Endothelial cell of umbilical vein (primary cell): Measurements from ENCODE around the gene PRKAR1A. TPM values are rescaled to one million over a fixed set of nuclear protein-coding genes. Genes with fewer than 3 reads are reported as not detected.

Source experiments
- BruUV-seq: library from RNA; stranded (reverse); fragments of 400-500 nt; replicated peaks from 2 replicates; lab custom pipeline; 2021; lab: Mats Ljungman, UMichigan
- CTCF ChIA-PET: fragments of 300-600, 350-600 bp; sonication (Branson Sonifier 250); formaldehyde crosslinking; loops from one replicate; lab custom pipeline; 2021; ENCODE audit warnings: antibody characterized with exemption, inconsistent platforms; lab: Charles Lee
- POLR2A ChIA-PET: fragments of 300-600, 350-600 bp; sonication (Branson Sonifier 250); formaldehyde crosslinking; loops from one replicate; lab custom pipeline; 2021; ENCODE audit warnings: antibody characterized with exemption, inconsistent platforms; lab: Charles Lee
- DNase-seq: peaks from one replicate; pipeline ENCODE4 v3.0.0-alpha.2; 2011; ENCODE audit warnings: low read depth, low spot score
- FAIRE-seq: peaks from 2 replicates; lab custom pipeline; 2011; peaks lifted over from hg19 to GRCh38; lab: Jason Lieb, UNC
- H2AFZ ChIP-seq: 2 replicates; pipeline ENCODE4 v1.6.0; 2012; ENCODE audit warnings: low read depth, low read length, control low read depth, inconsistent platforms
- H3K27ac ChIP-seq: 2 replicates; pipeline ENCODE4 v1.5.1; 2011; ENCODE audit warnings: low read depth, mild to moderate bottlenecking, control low read depth, low read length, moderate library complexity; ENCODE audit not compliant: insufficient read depth
- H3K27me3 ChIP-seq, 2 experiments: 2 replicates each; pipeline versions ENCODE4 v1.6.0 to v1.6.1; 2011; ENCODE audit warnings: low read length in 2 of 2, mixed read lengths in 1 of 2; ENCODE audit not compliant: control insufficient read depth in 2 of 2, insufficient read depth in 2 of 2
- H3K36me3 ChIP-seq, 2 experiments: 2 replicates in 1 of 2; 3 replicates in 1 of 2; pipeline ENCODE4 v1.5.1; 2011; ENCODE audit warnings: low read length in 2 of 2, mild to moderate bottlenecking in 1 of 2, moderate library complexity in 1 of 2; ENCODE audit not compliant: control insufficient read depth in 2 of 2, insufficient read depth in 2 of 2; ENCODE audit errors: extremely low read depth in 1 of 2
- H3K4me1 ChIP-seq: 3 replicates; pipeline ENCODE4 v1.5.1; 2011; ENCODE audit warnings: mild to moderate bottlenecking, low read length; ENCODE audit not compliant: control insufficient read depth, insufficient read depth; ENCODE audit errors: extremely low read depth
- H3K4me2 ChIP-seq: 2 replicates; pipeline ENCODE4 v1.6.1; 2011; ENCODE audit warnings: low read length, control low read depth, mixed read lengths; ENCODE audit not compliant: insufficient read depth
- H3K4me3 ChIP-seq, 3 experiments: fragments of 200-600 bp in 1 of 3; sonication (generic), shearing (Covaris generic) in 1 of 3; replicated peaks in 1 of 3; 2 replicates each; pipeline ENCODE4 v1.5.1; 2011 to 2016; ENCODE audit warnings: control low read depth in 3 of 3, low read length in 3 of 3, mild to moderate bottlenecking in 2 of 3, inconsistent platforms in 1 of 3, low read depth in 1 of 3, moderate library complexity in 1 of 3; ENCODE audit not compliant: insufficient read depth in 1 of 3
- H3K79me2 ChIP-seq: 2 replicates; pipeline ENCODE4 v1.6.0; 2012; ENCODE audit warnings: low read length, inconsistent platforms; ENCODE audit not compliant: control insufficient read depth, insufficient read depth
- H3K9ac ChIP-seq: replicated peaks from 2 replicates; pipeline ENCODE3; 2011; ENCODE audit warnings: low read length, control low read depth; ENCODE audit not compliant: insufficient read depth; ENCODE audit errors: extremely low read depth
- H3K9me1 ChIP-seq: replicated peaks from 3 replicates; pipeline ENCODE4 v1.6.0; 2011; ENCODE audit warnings: mild to moderate bottlenecking, low read length; ENCODE audit not compliant: control insufficient read depth, insufficient read depth; ENCODE audit errors: extremely low read depth
- H3K9me3 ChIP-seq: replicated peaks from 2 replicates; pipeline ENCODE4 v1.5.1; 2012; ENCODE audit warnings: low read length, inconsistent platforms; ENCODE audit not compliant: control insufficient read depth, insufficient read depth
- H4K20me1 ChIP-seq: replicated peaks from 2 replicates; pipeline ENCODE3; 2011; ENCODE audit warnings: mild to moderate bottlenecking, low read length; ENCODE audit not compliant: control insufficient read depth, insufficient read depth; ENCODE audit errors: extremely low read depth
- EZH2 ChIP-seq: IDR thresholded peaks from 2 replicates; pipeline ENCODE4 v1.6.1; 2012; ENCODE audit warnings: borderline replicate concordance, low read depth, mild to moderate bottlenecking, moderate library complexity, low read length, inconsistent platforms; ENCODE audit not compliant: severe bottlenecking
- FOS ChIP-seq: IDR thresholded peaks from 2 replicates; pipeline ENCODE4 v1.6.1; 2011; ENCODE audit warnings: mild to moderate bottlenecking, low read length, moderate library complexity, borderline replicate concordance; ENCODE audit not compliant: insufficient read depth
- GATA2 ChIP-seq: IDR thresholded peaks from 2 replicates; pipeline ENCODE4 v1.7.0; 2011; ENCODE audit warnings: low read depth, mild to moderate bottlenecking, moderate library complexity, mixed read lengths, low read length; ENCODE audit not compliant: insufficient read length, insufficient read depth
- JUN ChIP-seq: IDR thresholded peaks from 2 replicates; pipeline ENCODE4 v1.6.1; 2011; ENCODE audit warnings: borderline replicate concordance, low read depth; ENCODE audit not compliant: insufficient read length, insufficient read depth
- MYC ChIP-seq: IDR thresholded peaks from one replicate; pipeline ENCODE4 v1.6.1; 2011; ENCODE audit warnings: mild to moderate bottlenecking, low read depth, low read length
- POLR2A ChIP-seq: IDR thresholded peaks from 2 replicates; pipeline ENCODE4 v1.6.1; 2012; ENCODE audit warnings: low read depth, mild to moderate bottlenecking, control low read depth, low read length
- POLR2AphosphoS5 ChIP-seq: IDR thresholded peaks from 2 replicates; pipeline ENCODE4 v1.6.1; 2012; ENCODE audit warnings: low read depth, mild to moderate bottlenecking, control low read depth, low read length, moderate library complexity; ENCODE audit not compliant: insufficient read depth
- dilution Hi-C: fragments of 300-500 bp; cut with MboI; formaldehyde crosslinking; loops from one replicate; pipeline ENCODE4 v1.15.0; 2019; ENCODE audit warnings: low sequenced_read_pairs; ENCODE audit not compliant: extremely low pct_ligation_motif_present
- intact Hi-C: fragments of 100-400 bp; cut with micrococcal nuclease; formaldehyde crosslinking; loops from one replicate; pipeline ENCODE4 v1.10.0; 2022
- polyA plus RNA-seq, 4 experiments: library from polyadenylated mRNA; depleted of rRNA in 3 of 4; stranded (reverse) in 3 of 4; unstranded in 1 of 4; fragments of >200 nt; gene quantifications; 2 replicates each; pipeline versions ENCODE4 v1.2.1 to v1.2.3, GENCODE V29; 2011 to 2012; ENCODE audit warnings: missing spikeins in 1 of 4
- total RNA-seq: library from RNA; stranded (reverse); gene quantifications from 2 replicates; pipeline ENCODE4 v1.2.3, GENCODE V29; 2021
- TF ChIP-seq, protein P1 (sequence below), 2 donors: IDR thresholded peaks; 1 replicate in 1 of 2; 2 replicates in 1 of 2; pipeline ENCODE4 v1.5.1; 2011; ENCODE audit warnings: low read length in 2 of 2, mild to moderate bottlenecking in 2 of 2, moderate library complexity in 2 of 2, control low read depth in 1 of 2, inconsistent platforms in 1 of 2, low read depth in 1 of 2; ENCODE audit not compliant: insufficient read depth in 1 of 2; ENCODE audit errors: extremely low read depth in 1 of 2
- TF ChIP-seq, protein P2 (sequence below): IDR thresholded peaks from 2 replicates; pipeline ENCODE4 v1.6.1; 2011; ENCODE audit not compliant: insufficient read depth, insufficient read length

PRKAR1A gene
- total and polyA plus RNA-seq, 2 donors (not counting 3 experiments of a cell fraction or from before 2014, with no cell fraction given), result 92.0 to 257 TPM

DNA sequence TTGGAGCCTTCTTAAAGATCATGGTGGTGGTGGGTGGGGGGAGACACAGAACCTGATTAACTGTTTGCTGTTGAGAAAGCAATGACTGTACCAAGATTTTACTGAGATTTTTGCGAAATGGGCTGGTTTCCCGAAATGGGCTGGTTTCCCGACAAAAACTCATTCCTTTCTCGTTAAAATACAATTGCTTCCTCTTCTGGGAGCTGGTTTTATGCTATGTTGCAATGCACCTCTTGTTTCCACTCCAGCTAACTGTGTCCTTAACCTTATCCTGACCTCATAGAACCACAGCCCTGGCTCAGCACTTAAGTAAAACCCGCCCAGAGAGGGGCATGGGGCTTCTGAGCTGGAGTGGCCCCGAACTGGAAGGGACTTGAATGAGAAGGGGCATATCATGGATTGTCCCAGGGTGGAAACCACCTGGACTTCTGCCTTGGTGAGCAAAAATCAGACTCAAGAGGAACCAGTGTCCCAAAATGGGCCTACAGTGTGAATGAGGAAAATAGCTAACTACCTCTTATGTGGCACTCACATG, 68.1 kb downstream of the PRKAR1A start:
- no TSS peak for BruUV-seq
- Histone ChIP-seq H4K20me1 (no peaks in the 10 kb centered on the region), H2AFZ (no peak overlapping the region), H3K36me3 (no peaks in the 10 kb centered on the region), H3K9me3 (no peaks in the 10 kb centered on the region), H3K9me1 (no peaks in the 10 kb centered on the region), H3K27ac (no peak overlapping the region), H3K4me3 (no peak overlapping the region), H3K4me1 (no peaks in the 10 kb centered on the region), H3K4me2 (no peak overlapping the region), H3K27me3 (peaks cover 4 to 8% of the 10 kb centered on the region in 2 experiments), H3K79me2 (no peaks in the 10 kb centered on the region), H3K9ac (no peak overlapping the region)
- intact Hi-C loops, result no loop called here
- no peak for DNase-seq
- no peak for FAIRE-seq
- TF ChIP-seq, protein P1, sequence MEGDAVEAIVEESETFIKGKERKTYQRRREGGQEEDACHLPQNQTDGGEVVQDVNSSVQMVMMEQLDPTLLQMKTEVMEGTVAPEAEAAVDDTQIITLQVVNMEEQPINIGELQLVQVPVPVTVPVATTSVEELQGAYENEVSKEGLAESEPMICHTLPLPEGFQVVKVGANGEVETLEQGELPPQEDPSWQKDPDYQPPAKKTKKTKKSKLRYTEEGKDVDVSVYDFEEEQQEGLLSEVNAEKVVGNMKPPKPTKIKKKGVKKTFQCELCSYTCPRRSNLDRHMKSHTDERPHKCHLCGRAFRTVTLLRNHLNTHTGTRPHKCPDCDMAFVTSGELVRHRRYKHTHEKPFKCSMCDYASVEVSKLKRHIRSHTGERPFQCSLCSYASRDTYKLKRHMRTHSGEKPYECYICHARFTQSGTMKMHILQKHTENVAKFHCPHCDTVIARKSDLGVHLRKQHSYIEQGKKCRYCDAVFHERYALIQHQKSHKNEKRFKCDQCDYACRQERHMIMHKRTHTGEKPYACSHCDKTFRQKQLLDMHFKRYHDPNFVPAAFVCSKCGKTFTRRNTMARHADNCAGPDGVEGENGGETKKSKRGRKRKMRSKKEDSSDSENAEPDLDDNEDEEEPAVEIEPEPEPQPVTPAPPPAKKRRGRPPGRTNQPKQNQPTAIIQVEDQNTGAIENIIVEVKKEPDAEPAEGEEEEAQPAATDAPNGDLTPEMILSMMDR (IDR thresholded peaks at IDR 0.05; ENCODE audit: extremely low read depth in 1 of 2, insufficient read depth in 1 of 2, low read depth in 1 of 2, low read length in 2 of 2), result no peak
- TF ChIP-seq POLR2A (no peak), EZH2 (no peak)
- POLR2A ChIA-PET, result no interaction called here
- CTCF ChIA-PET, result no interaction called here
- dilution Hi-C loops, result no loop called here

DNA sequence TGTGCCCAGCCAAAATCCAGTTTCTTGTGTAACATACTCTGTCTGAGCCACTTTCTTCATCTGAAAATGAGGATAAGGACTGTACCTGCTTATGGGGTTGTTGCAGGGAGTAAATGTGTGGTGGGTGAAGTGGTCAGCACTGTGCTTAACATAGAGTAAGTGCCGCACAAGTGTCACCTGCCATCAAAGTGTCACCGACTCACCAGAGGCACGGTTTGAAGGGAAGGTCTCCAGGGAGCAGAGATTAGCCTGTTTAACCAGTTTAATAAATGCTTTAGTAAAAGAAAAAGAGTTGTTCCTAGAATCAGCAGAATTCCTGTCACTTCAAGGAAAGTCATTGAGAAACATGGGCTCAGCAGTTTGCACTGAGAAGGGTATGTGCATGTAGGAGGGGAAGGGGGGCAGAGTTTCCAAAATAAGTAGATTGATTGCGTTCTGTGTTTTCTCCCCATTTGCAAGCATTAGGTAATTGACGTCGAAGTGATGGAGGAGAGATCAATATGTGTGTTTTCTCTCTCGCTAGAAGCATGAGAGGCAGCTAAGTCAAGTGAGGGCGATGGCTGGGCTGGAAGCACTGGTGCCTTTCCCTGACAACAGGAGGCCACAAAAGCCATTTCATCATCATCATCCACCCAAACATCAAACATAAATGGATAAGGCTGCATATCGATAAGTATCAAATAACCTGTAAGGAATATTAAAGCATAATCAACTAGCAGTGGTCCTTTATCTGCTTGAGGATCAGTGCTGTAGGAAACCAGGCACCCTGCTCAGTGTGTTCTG, 69.8 kb downstream of the PRKAR1A start:
- Histone ChIP-seq H3K4me3 (no peak overlapping the region), H3K36me3 (no peaks in the 10 kb centered on the region), H4K20me1 (no peaks in the 10 kb centered on the region), H3K9me1 (no peaks in the 10 kb centered on the region), H3K4me2 (no peak overlapping the region), H3K27me3 (peaks cover 4 to 8% of the 10 kb centered on the region in 2 experiments), H3K27ac (no peak overlapping the region), H3K4me1 (no peaks in the 10 kb centered on the region), H3K9me3 (no peaks in the 10 kb centered on the region), H3K79me2 (no peaks in the 10 kb centered on the region), H2AFZ (no peak overlapping the region), H3K9ac (no peak overlapping the region)
- FAIRE-seq, result no peak
- no TSS peak for BruUV-seq
- TF ChIP-seq GATA2, result no peak
- TF ChIP-seq FOS, result no peak
- TF ChIP-seq MYC, result no peak
- TF ChIP-seq EZH2, result no peak
- TF ChIP-seq, protein P2, sequence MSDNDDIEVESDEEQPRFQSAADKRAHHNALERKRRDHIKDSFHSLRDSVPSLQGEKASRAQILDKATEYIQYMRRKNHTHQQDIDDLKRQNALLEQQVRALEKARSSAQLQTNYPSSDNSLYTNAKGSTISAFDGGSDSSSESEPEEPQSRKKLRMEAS, result no peak
- TF ChIP-seq POLR2AphosphoS5, result no peak
- no peak for TF ChIP-seq POLR2A
- no peak for TF ChIP-seq JUN
- TF ChIP-seq, protein P1 (IDR thresholded peaks at IDR 0.05; ENCODE audit: extremely low read depth in 1 of 2, insufficient read depth in 1 of 2, low read depth in 1 of 2, low read length in 2 of 2), result no peak
- dilution Hi-C loops, result no loop called here
- intact Hi-C loops, result no loop called here
- ChIA-PET POLR2A (no interaction called here), CTCF (no interaction called here)
- DNase-seq, result no peak
